ENCODE measurements around the gene WDR59.

- no peak for TF ChIP-seq CTCF (IDR thresholded peaks at IDR 0.05)
- TF ChIP-seq POLR2AphosphoS5 (IDR thresholded peaks at IDR 0.05): no peak
- TF ChIP-seq POLR2A (IDR thresholded peaks at IDR 0.05): no peak
Observed at GRCh38 chr16:75003931-75004330, 19.0 kb upstream of the WDR59 start.
